ENCODE data around the gene ZG16B. TPM values are rescaled to one million over a fixed set of nuclear protein-coding genes. Genes with fewer than 3 reads are reported as not detected.

The ZG16B gene
- total RNA-seq, 1 donor = 0.27 TPM

- no peak for TF ChIP-seq CTCF (IDR thresholded peaks at IDR 0.05; ENCODE audit: insufficient read depth, low read length)
- no peak for DNase-seq (ENCODE audit: low read depth)
- no peak overlapping the region for H3K4me3 ChIP-seq (ENCODE audit: low read depth, low read length)
These were observed 43.9 kb upstream of the ZG16B start for GRCh38 chr16:2786061-2786825.

- H3K4me3 ChIP-seq (ENCODE audit: low read depth, low read length) = no peak overlapping the region
- no peak for TF ChIP-seq CTCF (IDR thresholded peaks at IDR 0.05; ENCODE audit: insufficient read depth, low read length)
- no peak for DNase-seq (ENCODE audit: low read depth)
These were observed 43.3 kb upstream of the ZG16B start for GRCh38 chr16:2786826-2787151.

- no peak within 1 kb of the TSS for H3K4me3 ChIP-seq (ENCODE audit: low read depth, low read length)
- no peak for TF ChIP-seq CTCF (IDR thresholded peaks at IDR 0.05; ENCODE audit: insufficient read depth, low read length)
- no peak for DNase-seq (ENCODE audit: low read depth)
These were observed 42.7 kb upstream of the ZG16B start, which contains the start of gene PRSS33 for GRCh38 chr16:2787406-2787805. PRSS33 (minus strand) TSS chr16:2787560; CDS start chr16:2786547, 1,013 bp downstream.

GRCh38 chr16:2787961-2788360 is 42.1 kb upstream of the ZG16B start:
- H3K4me3 ChIP-seq (ENCODE audit: low read depth, low read length) = no peak overlapping the region
- DNase-seq (ENCODE audit: low read depth) = no peak
- TF ChIP-seq CTCF (IDR thresholded peaks at IDR 0.05; ENCODE audit: insufficient read depth, low read length) = no peak

- no peak for DNase-seq (ENCODE audit: low read depth)
- no peak for TF ChIP-seq CTCF (IDR thresholded peaks at IDR 0.05; ENCODE audit: insufficient read depth, low read length)
- no peak overlapping the region for H3K4me3 ChIP-seq (ENCODE audit: low read depth, low read length)
These were observed 39.5 kb upstream of the ZG16B start for GRCh38 chr16:2790631-2791030.

GRCh38 chr16:2791174-2791573 is 38.9 kb upstream of the ZG16B start:
- no peak for DNase-seq (ENCODE audit: low read depth)

More at GRCh38 chr16:2791174-2791573, 38.9 kb upstream of the ZG16B start:
- no peak for TF ChIP-seq CTCF (IDR thresholded peaks at IDR 0.05; ENCODE audit: insufficient read depth, low read length)
- H3K4me3 ChIP-seq (ENCODE audit: low read depth, low read length) = no peak overlapping the region
